SU-DHL-6 (cell line): Measurements from ENCODE around the gene TMEM178B.

ENCODE experiments used
- CTCF ChIP-seq: fragments of 200-600 bp; sonication (generic); IDR thresholded peaks from one replicate; pipeline ENCODE4 v1.5.1; 2017; ENCODE audit warnings: antibody characterized with exemption, mild to moderate bottlenecking, low read length, moderate library complexity; ENCODE audit not compliant: insufficient read depth, poor library complexity, severe bottlenecking
- EZH2phosphoT487 ChIP-seq: fragments of 200-600 bp; sonication (generic), shearing (Covaris generic); conservative IDR thresholded peaks from 2 replicates; pipeline ENCODE4 v1.6.1; 2018; ENCODE audit warnings: mild to moderate bottlenecking, antibody characterized with exemption, low read length, moderate library complexity, mixed read lengths

- no peak for TF ChIP-seq CTCF
- no peak for TF ChIP-seq EZH2phosphoT487
These were observed 300.6 kb downstream of the TMEM178B start for GRCh38 chr7:141374425-141374824.
